Measurements from ENCODE around the gene NAIF1.
"Not testable (repeated sequence)": the region's sequence is repeated elsewhere in the genome, so short reads cannot be mapped to it uniquely, and the experiment has no call there.

Gene NAIF1

GRCh38 chr9:128056887-128057723, 10.0 kb downstream of the NAIF1 start:
- DNase-seq, result no peak

- DNase-seq, result no peak
Measured at GRCh38 chr9:128056086-128056485, 11.0 kb downstream of the NAIF1 start.

GRCh38 chr9:128055344-128056040, 11.6 kb downstream of the NAIF1 start:
- no peak for DNase-seq

DNA sequence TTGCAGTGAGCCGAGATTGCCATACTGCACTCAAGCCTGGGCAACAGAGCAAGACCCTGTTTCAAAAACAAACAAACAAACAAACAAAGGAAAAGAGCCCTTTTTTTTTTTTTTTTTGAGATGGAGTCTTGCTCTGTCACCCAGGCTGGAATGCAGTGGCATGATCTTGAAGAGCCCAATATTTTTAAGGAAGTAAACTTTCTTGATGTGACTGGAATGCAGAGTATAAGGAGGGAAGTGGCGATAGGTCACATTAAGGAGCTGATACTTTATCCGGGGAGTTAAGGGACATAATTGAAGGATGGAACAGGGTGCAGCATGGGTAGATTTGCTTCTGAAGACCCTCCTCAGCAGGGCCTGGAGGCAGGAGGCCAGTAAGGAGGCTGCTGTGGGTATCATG, 13.0 kb downstream of the NAIF1 start:
- DNase-seq, result no peak

- no peak for DNase-seq
Measured at GRCh38 chr9:128053560-128053959, 13.6 kb downstream of the NAIF1 start.

GRCh38 chr9:128051932-128052709, 15.0 kb downstream of the NAIF1 start:
- no peak for DNase-seq

DNA sequence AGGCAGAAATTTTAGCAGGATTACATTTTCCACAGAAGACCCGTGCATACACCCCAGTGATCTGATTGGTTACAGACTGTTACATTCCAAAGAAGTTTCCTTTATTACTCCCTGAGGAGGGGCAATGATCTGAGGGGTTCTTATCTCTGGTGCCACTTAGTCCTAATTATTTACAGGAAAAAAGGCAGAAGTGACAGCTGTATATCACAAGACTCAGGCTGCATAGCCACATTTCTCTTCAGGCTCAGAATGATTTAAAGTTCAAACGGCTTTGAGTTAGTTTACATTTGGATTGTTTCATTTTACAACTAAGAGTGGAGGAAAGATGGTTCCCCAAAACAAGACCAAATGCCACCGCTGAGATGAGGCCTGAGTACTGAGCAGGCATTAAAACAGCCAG, 17.3 kb downstream of the NAIF1 start:
- DNase-seq, result no peak

DNA sequence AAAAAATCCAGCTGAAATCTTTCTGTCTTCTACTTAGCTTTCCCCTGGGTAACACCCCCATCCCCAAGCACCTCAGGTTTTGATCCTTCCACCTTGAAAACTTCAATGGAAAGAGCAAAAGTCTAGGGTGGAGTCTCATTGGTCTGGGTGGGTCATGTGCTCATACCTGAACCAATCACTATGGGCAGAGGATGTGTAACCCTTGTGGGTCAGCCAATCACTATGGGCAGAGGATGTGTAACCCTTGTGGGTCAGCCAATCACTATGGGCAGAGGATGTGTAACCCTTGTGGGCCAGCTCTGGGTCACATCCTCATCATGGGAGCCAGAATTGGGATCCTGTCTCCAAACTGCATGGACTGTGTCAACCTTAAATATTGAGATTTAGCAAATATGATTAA, 18.5 kb downstream of the NAIF1 start:
- no peak for DNase-seq

DNA sequence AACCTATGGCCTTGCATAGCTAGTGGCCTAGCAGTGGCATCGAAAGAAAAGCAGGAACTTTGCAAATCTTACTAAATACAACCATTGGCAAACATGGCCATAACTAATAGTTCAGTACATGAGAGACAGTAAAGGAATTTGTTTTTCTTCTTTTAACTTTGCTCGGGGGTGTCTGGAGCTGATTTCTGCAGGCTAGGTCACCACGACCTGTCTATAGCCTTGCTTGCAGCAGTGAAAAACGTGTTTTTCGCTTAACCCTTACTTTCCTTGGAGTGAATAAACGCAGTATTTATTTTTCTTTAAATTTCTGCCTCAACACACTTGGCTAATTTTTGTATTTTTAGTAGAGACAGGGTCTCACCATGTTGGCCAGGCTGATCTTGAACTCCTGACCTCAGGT, 19.9 kb downstream of the NAIF1 start:
- DNase-seq, result no peak

DNA sequence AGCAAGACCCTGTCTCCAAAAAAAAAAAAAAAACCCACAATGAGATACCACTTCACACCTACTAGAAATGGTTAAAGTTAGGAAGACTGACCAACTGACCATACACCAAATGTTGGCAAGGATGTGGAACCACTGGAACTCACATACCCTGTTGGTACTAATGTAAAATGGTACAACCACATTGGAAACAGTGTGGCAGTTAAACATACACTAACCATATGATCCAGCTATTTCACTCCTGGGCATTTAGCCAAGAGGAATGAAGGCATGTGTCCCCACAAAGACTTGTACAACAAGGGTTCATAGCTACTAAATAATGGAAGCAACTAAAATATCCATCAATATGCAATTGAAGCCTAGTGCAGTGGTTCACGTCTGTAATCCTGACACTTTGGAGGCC, 21.3 kb downstream of the NAIF1 start:
- no peak for DNase-seq

GRCh38 chr9:128045409-128045808, 21.7 kb downstream of the NAIF1 start:
- not testable (repeated sequence) for DNase-seq

DNA sequence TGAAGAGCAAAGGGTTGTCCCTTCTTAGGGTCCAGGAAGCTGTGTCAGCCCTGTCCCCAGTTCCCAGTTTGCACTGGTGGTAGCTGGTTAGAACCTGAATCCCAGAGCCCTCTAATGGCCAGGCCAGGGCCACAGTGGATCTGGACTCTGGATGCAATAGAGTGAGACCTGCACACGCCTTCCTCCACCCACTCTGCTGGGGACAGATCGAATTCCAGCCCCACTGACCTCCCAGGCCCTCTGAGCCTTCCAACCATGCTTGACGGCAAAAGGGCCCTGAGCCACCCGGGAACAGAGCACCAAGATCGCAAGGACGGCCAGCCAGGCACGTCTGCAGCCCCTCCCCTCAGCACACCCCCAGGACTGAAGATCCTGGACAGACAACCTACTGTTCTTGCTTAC, 23.7 kb downstream of the NAIF1 start:
- no peak for DNase-seq

GRCh38 chr9:128042043-128042442, 25.1 kb downstream of the NAIF1 start:
- no peak for DNase-seq

DNA sequence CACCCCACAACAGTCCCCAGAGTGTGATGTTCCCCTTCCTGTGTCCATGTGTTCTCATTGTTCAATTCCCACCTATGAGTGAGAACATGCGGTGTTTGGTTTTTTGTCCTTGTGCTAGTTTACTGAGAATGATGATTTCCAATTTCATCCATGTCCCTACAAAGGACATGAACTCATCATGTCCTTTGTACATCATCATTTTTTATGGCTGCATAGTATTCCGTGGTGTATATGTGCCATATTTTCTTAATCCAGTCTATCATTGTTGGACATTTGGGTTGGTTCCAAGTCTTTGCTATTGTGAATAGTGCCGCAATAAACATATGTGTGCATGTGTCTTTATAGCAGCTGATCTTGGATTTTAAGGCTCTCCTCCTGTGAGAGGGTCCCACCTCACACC, 26.3 kb downstream of the NAIF1 start:
- not testable (repeated sequence) for DNase-seq

GRCh38 chr9:128036522-128036921, 30.6 kb downstream of the NAIF1 start:
- DNase-seq, result not testable (repeated sequence)

DNA sequence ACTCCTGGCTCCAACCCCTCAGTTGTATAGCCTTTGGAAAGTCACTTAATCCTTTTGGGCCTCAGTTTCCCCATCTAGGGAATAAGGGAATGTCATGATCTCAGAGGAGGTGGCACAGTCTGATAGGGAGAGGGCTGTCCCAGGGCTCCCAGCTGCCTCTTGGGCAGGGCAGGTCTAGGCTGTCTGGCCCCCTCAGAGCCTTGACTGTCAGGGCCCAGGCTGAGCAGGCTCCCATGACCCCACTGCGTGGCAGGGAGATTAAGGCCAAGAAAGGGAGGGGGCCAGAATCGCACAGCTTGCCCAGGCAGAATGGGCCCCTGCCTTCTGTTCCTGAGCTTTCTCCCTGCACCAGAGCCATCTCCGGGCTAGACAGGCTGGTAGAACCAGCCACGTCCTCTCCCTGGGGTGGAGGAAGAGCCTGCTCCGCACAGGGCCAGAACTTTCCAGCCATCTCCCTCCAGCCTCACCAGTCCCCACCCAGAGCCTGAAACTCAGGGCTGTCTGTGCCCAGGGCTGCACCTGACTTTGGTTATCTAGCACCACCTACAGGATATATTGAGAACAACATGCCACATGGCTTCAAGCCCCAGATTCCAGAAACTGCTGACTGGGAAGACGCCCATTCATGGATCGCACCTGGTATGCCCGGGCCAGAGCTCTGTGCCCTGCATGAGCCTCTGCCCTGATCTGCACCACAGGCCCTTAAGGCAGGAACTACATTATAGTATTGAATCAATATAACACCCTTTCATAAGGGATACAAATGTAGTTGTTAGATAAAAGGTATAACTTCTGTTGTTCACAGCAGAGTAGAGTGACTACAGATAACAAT, 32.1 kb downstream of the NAIF1 start:
- peak; percentile 85 for DNase-seq

GRCh38 chr9:128033609-128034008, 33.5 kb downstream of the NAIF1 start:
- DNase-seq, result peak; percentile 24

DNA sequence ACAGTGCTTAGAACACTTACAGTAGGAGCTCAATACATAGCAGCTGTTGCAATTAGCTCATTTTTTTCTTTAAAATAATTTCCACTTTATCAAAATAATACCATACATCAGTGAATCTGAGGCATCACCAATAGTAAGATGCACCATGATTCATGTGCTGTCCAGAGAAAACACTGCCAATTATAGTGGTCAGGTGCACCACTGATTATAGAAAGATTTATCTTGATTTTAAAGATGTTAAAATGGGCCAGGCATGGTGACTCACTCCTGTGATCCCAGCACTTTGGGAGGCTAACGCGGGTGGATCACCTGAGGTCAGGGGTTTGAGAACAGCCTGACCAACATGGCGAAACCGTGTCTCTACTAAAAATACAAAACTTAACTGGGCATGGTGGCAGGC, 39.4 kb downstream of the NAIF1 start:
- DNase-seq, result no peak

DNA sequence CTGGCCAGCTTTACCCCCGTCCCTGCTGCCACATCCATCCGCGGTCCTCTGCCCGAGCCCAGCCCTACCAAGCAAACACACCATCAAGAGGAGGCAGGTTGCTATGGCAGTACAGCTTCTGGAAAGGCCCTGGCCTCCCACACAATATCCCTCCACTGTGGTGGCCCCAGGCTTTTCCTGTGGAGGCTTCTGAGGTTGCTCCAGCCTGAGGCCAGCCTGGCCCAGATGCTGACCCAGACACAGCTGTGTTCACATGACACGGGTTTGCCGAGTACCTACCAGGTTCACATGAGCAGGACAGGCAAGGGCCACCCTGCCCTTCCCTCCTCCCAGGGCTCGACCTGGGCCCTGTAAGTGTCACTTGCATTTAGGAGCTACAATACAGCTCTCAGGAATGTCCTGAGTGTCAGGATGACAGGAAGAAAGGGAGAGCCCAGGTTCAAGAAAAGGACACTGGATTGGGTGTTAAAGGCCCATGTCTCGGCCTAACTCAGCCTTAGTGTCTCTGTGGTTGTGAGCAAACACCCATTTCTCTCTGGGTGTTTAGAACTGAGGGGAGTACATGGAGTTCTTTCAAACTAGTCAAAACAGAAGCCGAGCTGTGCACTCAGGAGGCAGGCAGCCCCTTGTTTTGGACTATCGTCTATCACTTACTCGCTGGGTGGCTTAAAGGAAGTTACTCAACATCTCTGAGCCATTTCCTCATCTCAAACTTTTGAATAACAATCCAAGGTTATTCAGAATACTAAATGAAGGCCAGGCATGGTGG, 40.2 kb downstream of the NAIF1 start:
- peak; percentile 87 for DNase-seq

DNA sequence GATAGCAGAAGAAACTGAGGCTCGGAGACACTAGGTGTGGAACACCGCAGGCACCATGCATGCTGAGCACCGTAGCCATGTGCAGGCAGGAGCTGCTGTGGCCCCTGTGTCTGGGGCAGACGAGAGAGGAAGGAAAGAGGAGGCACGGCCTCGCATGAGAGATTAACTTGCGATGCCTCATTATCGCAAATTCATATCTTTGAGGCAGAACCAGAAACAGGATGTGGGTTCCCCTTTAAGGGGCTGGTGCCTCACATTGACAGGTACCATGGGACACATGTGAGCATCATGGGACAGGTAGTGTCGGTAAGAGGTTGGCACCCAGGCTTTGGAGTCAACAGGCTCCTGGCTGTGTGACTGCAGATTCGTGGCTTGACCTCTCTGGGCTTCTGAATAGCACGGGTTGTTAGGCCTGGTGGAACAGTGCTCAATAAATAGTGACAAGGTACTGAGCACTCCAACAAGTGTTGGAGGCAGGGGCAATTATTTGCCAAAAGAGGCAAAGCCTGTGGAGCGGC, 40.8 kb downstream of the NAIF1 start:
- peak; percentile 89 for DNase-seq

DNA sequence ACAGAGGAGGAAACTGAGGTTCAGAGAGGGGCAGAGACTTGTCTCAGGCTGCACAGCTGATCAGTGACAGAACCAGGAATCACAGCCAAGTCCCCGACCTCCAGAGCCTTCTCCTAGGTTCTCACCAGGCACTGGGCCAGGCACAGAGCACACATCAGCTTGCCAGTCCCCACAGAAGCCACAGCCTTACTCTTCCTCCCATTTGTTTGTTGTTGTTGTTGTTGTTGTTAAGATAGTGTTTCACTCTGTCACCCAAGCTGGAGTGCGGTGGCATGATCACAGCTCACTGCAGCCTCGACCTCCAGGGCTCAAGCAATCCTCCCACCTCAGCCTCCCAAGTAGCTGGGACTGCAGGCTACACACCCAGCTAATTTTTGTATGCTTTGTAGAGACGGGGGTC, 41.4 kb downstream of the NAIF1 start:
- no peak for DNase-seq

Measured in activated CD4-positive, alpha-beta T cell treated with anti-CD3 and anti-CD28 coated beads, Interleukin-2, amount 50 U/mL, for 16 hours (primary cell).